H9 (cell line): ENCODE measurements around the gene NHS. TPM values are rescaled to one million over a fixed set of nuclear protein-coding genes. Genes with fewer than 3 reads are reported as not detected.

Source experiments
- DNase-seq: peaks from one replicate; pipeline ENCODE4 v3.0.0-alpha.2; 2017
- H2AFZ ChIP-seq: one replicate; pipeline ENCODE4 v1.6.1; 2013; ENCODE audit warnings: mild to moderate bottlenecking, low read length, control low read depth, moderate library complexity
- H2AK5ac ChIP-seq: 2 replicates; pipeline ENCODE4 v1.6.1; 2013; ENCODE audit warnings: low read length, control low read depth, mixed read lengths; ENCODE audit not compliant: insufficient read length
- H2BK120ac ChIP-seq: one replicate; pipeline ENCODE4 v1.6.1; 2013; ENCODE audit warnings: low read depth, mild to moderate bottlenecking, low read length, control low read depth, inconsistent platforms; ENCODE audit not compliant: poor library complexity, severe bottlenecking
- H2BK12ac ChIP-seq: 2 replicates; pipeline ENCODE4 v1.6.1; 2013; ENCODE audit warnings: low read length, control low read depth, mixed read lengths, low read depth; ENCODE audit not compliant: insufficient read length
- H2BK15ac ChIP-seq: 2 replicates; pipeline ENCODE4 v1.6.1; 2013; ENCODE audit warnings: low read depth, low read length, control low read depth
- H2BK20ac ChIP-seq: one replicate; pipeline ENCODE4 v1.6.1; 2013; ENCODE audit warnings: low read depth, mild to moderate bottlenecking, low read length, control low read depth, inconsistent platforms; ENCODE audit not compliant: poor library complexity, severe bottlenecking
- H2BK5ac ChIP-seq: 2 replicates; pipeline ENCODE4 v1.6.1; 2013; ENCODE audit warnings: low read length, control low read depth, mixed read lengths; ENCODE audit not compliant: insufficient read length
- H3K14ac ChIP-seq: 2 replicates; pipeline ENCODE4 v1.6.1; 2013; ENCODE audit warnings: low read length, control low read depth; ENCODE audit not compliant: insufficient read depth
- H3K18ac ChIP-seq: 2 replicates; pipeline ENCODE4 v1.6.1; 2013; ENCODE audit warnings: low read depth, mild to moderate bottlenecking, mixed read lengths, low read length, control low read depth; ENCODE audit not compliant: insufficient read length
- H3K23ac ChIP-seq: 2 replicates; pipeline ENCODE4 v1.6.1; 2013; ENCODE audit warnings: low read length, control low read depth, mixed read lengths, low read depth; ENCODE audit not compliant: insufficient read length
- H3K23me2 ChIP-seq: 2 replicates; pipeline ENCODE4 v1.6.1; 2013; ENCODE audit warnings: low read depth, mild to moderate bottlenecking, mixed read lengths, low read length, control low read depth; ENCODE audit not compliant: insufficient read length, poor library complexity, severe bottlenecking
- H3K27ac ChIP-seq: 2 replicates; pipeline ENCODE4 v1.5.1; 2013; ENCODE audit warnings: low read length, control low read depth, mixed read lengths, low read depth; ENCODE audit not compliant: insufficient read length
- H3K27me3 ChIP-seq: 2 replicates; pipeline ENCODE4 v1.6.1; 2013; ENCODE audit warnings: low read length, control low read depth, inconsistent platforms; ENCODE audit not compliant: insufficient read depth
- H3K4ac ChIP-seq: 2 replicates; pipeline ENCODE4 v1.6.1; 2013; ENCODE audit warnings: low read depth, mild to moderate bottlenecking, control low read depth, inconsistent platforms, low read length, moderate library complexity
- H3K4me1 ChIP-seq: 2 replicates; pipeline ENCODE4 v1.6.1; 2013; ENCODE audit warnings: low read length, control low read depth, inconsistent platforms; ENCODE audit not compliant: insufficient read depth
- H3K4me2 ChIP-seq: 2 replicates; pipeline ENCODE4 v1.6.1; 2013; ENCODE audit warnings: low read length, control low read depth, mixed read lengths; ENCODE audit not compliant: insufficient read length, insufficient read depth
- H3K56ac ChIP-seq: 2 replicates; pipeline ENCODE4 v1.6.1; 2013; ENCODE audit warnings: low read depth, mild to moderate bottlenecking, mixed read lengths, low read length, control low read depth; ENCODE audit not compliant: insufficient read length
- H3K79me1 ChIP-seq: 2 replicates; pipeline ENCODE4 v1.6.1; 2013; ENCODE audit warnings: low read depth, mild to moderate bottlenecking, moderate library complexity, low read length, control low read depth, inconsistent platforms; ENCODE audit not compliant: insufficient read depth, poor library complexity, severe bottlenecking
- H3K79me2 ChIP-seq: 2 replicates; pipeline ENCODE4 v1.6.1; 2013; ENCODE audit warnings: low read length, control low read depth, inconsistent platforms; ENCODE audit not compliant: insufficient read depth
- H3K9ac ChIP-seq: 2 replicates; pipeline ENCODE4 v1.6.1; 2013; ENCODE audit warnings: low read length, control low read depth, mixed read lengths; ENCODE audit not compliant: insufficient read length; ENCODE audit errors: extremely low read depth
- H3K9me3 ChIP-seq: one replicate; pipeline ENCODE4 v1.6.1; 2013; ENCODE audit warnings: low read depth, low read length, inconsistent platforms; ENCODE audit not compliant: control insufficient read depth
- H3T11ph ChIP-seq: one replicate; pipeline ENCODE4 v1.6.1; 2013; ENCODE audit warnings: mild to moderate bottlenecking, low read length, control low read depth, inconsistent platforms
- H4K20me1 ChIP-seq: one replicate; pipeline ENCODE4 v1.6.1; 2013; ENCODE audit not compliant: control insufficient read depth, insufficient read length, insufficient read depth
- H4K5ac ChIP-seq: 2 replicates; pipeline ENCODE4 v1.6.1; 2013; ENCODE audit warnings: low read depth, mild to moderate bottlenecking, mixed read lengths, low read length, control low read depth; ENCODE audit not compliant: insufficient read length
- H4K8ac ChIP-seq: replicated peaks from 2 replicates; pipeline ENCODE4 v1.6.1; 2013; ENCODE audit warnings: low read length, control low read depth, mixed read lengths, low read depth; ENCODE audit not compliant: insufficient read length
- H4K91ac ChIP-seq: 2 replicates; pipeline ENCODE4 v1.6.1; 2013; ENCODE audit warnings: low read depth, mild to moderate bottlenecking, moderate library complexity, mixed read lengths, low read length, control low read depth; ENCODE audit not compliant: insufficient read length
- H3K27ac Mint-ChIP-seq, 3 experiments: 2 replicates in 2 of 3; 3 replicates in 1 of 3; pipeline ENCODE4 v1.8.0; 2020 to 2021; ENCODE audit warnings: mixed read lengths in 3 of 3, mild to moderate bottlenecking in 1 of 3, moderate library complexity in 1 of 3
- H3K27me3 Mint-ChIP-seq: 2 replicates; pipeline ENCODE4 v1.8.0; 2021; ENCODE audit warnings: low read depth, mild to moderate bottlenecking, moderate library complexity, mixed read lengths
- H3K36me3 Mint-ChIP-seq, 3 experiments: 2 replicates in 2 of 3; 3 replicates in 1 of 3; pipeline ENCODE4 v1.8.0; 2020 to 2021; ENCODE audit warnings: low read depth in 3 of 3, mixed read lengths in 3 of 3; ENCODE audit not compliant: insufficient read depth in 1 of 3
- H3K4me1 Mint-ChIP-seq, 2 experiments: 2 replicates each; pipeline ENCODE4 v1.8.0; 2020; ENCODE audit warnings: mixed read lengths in 2 of 2
- H3K4me3 Mint-ChIP-seq, 2 experiments: 2 replicates in 1 of 2; 3 replicates in 1 of 2; pipeline ENCODE4 v1.8.0; 2020 to 2021; ENCODE audit warnings: mild to moderate bottlenecking in 2 of 2, mixed read lengths in 2 of 2, moderate library complexity in 1 of 2
- H3K9me3 Mint-ChIP-seq, 2 experiments: 2 replicates in 1 of 2; 3 replicates in 1 of 2; pipeline ENCODE4 v1.8.0; 2020; ENCODE audit warnings: mild to moderate bottlenecking in 2 of 2, mixed read lengths in 2 of 2, moderate library complexity in 1 of 2
- WGBS: extraction: QIAGEN DNeasy Blood & Tissue Kit; methylation state at CpG from one replicate; pipeline ENCODE4 v1.1.7; 2013; ENCODE audit warnings: missing lambda C conversion rate, low lambda C conversion rate, mixed read lengths; ENCODE audit not compliant: insufficient read length; ENCODE audit errors: extremely low coverage; 5-methylcytosine and 5-hydroxymethylcytosine counted together
- total RNA-seq: library from RNA; stranded (reverse); gene quantifications from 2 replicates; pipeline ENCODE4 v1.2.1, GENCODE V29; 2021
- TF ChIP-seq, protein P1 (sequence below): fragments of 200-600 bp; sonication (generic); conservative IDR thresholded peaks from 3 replicates; pipeline ENCODE4 v1.8.0; 2021; ENCODE audit warnings: antibody characterized with exemption, mild to moderate bottlenecking

Gene NHS
- total RNA-seq, 1 experiment from 2014 or later: 8.7 TPM

DNA sequence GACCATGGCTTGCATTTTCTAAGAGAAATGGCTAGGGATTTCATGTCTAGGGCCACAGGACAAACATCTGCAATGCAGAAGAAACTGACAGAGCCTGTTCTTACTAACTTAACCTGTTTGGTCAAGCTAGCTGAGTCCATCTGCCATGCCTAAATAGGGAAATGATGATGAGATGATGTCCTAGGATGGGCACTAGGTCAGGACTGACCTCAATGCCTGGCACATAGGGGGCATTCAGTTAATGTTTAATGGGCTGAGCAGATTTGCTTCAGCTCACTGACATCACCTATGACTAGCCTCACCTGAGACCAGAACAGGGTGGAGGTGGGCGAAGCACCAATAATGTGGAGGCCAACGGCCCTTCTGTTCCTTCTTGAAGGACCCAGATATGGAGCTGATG is 188.1 kb downstream of the NHS start:
- Histone ChIP-seq H2BK15ac (no peak overlapping the region), H2AK5ac (no peak overlapping the region), H4K91ac (no peak overlapping the region), H2BK12ac (no peak overlapping the region), H3T11ph (no peak overlapping the region), H3K79me2 (no peaks in the 10 kb centered on the region), H3K27me3 (no peaks in the 10 kb centered on the region), H3K56ac (no peak overlapping the region), H3K23me2 (no peaks in the 10 kb centered on the region), H3K18ac (no peak overlapping the region), H2BK20ac (no peak overlapping the region), H3K4me2 (no peak overlapping the region), H2BK120ac (no peak overlapping the region), H3K79me1 (no peaks in the 10 kb centered on the region), H3K9me3 (peaks cover 5% of the 10 kb centered on the region), H4K20me1 (no peaks in the 10 kb centered on the region), H3K27ac (no peak overlapping the region), H3K4ac (no peak overlapping the region), H3K9ac (no peak overlapping the region), H4K8ac (no peak overlapping the region), H2AFZ (no peak overlapping the region), H4K5ac (no peak overlapping the region), H3K23ac (no peak overlapping the region), H3K14ac (no peak overlapping the region), H2BK5ac (no peak overlapping the region), H3K4me1 (peaks cover 3% of the 10 kb centered on the region; the same call in 1 of the 2 replicates)
- H3K4me3 Mint-ChIP-seq: no peak overlapping the region
- WGBS: no CpG with 5 or more reads among the region's 2 CpGs
- TF ChIP-seq, protein P1, sequence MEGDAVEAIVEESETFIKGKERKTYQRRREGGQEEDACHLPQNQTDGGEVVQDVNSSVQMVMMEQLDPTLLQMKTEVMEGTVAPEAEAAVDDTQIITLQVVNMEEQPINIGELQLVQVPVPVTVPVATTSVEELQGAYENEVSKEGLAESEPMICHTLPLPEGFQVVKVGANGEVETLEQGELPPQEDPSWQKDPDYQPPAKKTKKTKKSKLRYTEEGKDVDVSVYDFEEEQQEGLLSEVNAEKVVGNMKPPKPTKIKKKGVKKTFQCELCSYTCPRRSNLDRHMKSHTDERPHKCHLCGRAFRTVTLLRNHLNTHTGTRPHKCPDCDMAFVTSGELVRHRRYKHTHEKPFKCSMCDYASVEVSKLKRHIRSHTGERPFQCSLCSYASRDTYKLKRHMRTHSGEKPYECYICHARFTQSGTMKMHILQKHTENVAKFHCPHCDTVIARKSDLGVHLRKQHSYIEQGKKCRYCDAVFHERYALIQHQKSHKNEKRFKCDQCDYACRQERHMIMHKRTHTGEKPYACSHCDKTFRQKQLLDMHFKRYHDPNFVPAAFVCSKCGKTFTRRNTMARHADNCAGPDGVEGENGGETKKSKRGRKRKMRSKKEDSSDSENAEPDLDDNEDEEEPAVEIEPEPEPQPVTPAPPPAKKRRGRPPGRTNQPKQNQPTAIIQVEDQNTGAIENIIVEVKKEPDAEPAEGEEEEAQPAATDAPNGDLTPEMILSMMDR: no peak
- no peaks in the 10 kb centered on the region for H3K36me3 Mint-ChIP-seq
- DNase-seq: no peak
- H3K9me3 Mint-ChIP-seq: no peaks in the 10 kb centered on the region; a peak in 1 of 5 replicates
- H3K27ac Mint-ChIP-seq: no peak overlapping the region
- H3K27me3 Mint-ChIP-seq: peaks cover 2% of the 10 kb centered on the region; the same call in 1 of the 2 replicates
- H3K4me1 Mint-ChIP-seq: peaks cover 39 to 40% of the 10 kb centered on the region in 2 experiments
